Fibroblast of mammary gland (primary cell): ENCODE measurements around the gene DGKQ.
A peak's percentile ranks its signal among the peaks of the same experiment; 100 is the strongest.

Experiments
- DNase-seq: peaks from one replicate; pipeline ENCODE4 v3.0.0-alpha.2; 2010; ENCODE audit warnings: low read depth
- H3K4me3 ChIP-seq: 2 replicates; pipeline ENCODE4 v1.5.1; 2011; ENCODE audit warnings: low read depth, mild to moderate bottlenecking, low read length, moderate library complexity; ENCODE audit not compliant: control insufficient read depth
- TF ChIP-seq, protein P1 (sequence below): conservative IDR thresholded peaks from 2 replicates; pipeline ENCODE4 v1.5.1; 2011; ENCODE audit warnings: low read depth, low read length, inconsistent platforms; ENCODE audit not compliant: control insufficient read depth, insufficient read depth

The DGKQ gene

DNA sequence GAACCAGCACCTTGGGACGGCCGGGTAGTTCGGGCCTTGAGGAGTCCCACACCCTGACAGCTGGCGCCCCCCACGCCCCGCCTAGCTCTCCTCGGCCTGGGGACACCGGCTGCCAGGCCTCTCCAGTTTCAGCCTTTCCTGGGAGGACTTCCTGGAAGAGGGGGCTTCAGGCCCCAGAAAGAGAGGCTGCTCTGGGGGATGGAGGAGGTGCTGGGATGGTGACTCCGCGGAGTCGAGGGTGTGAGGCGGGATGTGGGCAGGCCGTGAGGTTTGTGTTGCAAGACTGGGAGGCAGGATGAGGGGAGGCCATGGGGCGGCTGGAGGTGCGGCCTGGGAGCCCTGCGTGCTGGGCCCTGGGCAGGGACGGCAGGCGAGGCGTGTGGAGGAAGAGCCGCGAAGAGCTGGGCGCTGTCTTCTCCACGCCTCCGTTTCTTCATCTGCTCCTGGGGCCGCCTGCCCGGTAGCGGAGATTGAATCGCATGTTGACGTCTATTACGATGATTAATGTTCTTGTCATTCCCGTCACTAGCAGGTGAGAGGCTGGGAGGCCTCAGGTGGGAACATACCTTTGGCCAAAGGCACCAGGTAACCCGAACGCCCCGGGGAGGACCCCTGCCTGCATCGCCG, 37.1 kb upstream of the DGKQ start:
- DNase-seq: peak; percentile 90
- TF ChIP-seq, protein P1, sequence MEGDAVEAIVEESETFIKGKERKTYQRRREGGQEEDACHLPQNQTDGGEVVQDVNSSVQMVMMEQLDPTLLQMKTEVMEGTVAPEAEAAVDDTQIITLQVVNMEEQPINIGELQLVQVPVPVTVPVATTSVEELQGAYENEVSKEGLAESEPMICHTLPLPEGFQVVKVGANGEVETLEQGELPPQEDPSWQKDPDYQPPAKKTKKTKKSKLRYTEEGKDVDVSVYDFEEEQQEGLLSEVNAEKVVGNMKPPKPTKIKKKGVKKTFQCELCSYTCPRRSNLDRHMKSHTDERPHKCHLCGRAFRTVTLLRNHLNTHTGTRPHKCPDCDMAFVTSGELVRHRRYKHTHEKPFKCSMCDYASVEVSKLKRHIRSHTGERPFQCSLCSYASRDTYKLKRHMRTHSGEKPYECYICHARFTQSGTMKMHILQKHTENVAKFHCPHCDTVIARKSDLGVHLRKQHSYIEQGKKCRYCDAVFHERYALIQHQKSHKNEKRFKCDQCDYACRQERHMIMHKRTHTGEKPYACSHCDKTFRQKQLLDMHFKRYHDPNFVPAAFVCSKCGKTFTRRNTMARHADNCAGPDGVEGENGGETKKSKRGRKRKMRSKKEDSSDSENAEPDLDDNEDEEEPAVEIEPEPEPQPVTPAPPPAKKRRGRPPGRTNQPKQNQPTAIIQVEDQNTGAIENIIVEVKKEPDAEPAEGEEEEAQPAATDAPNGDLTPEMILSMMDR: no peak

DNA sequence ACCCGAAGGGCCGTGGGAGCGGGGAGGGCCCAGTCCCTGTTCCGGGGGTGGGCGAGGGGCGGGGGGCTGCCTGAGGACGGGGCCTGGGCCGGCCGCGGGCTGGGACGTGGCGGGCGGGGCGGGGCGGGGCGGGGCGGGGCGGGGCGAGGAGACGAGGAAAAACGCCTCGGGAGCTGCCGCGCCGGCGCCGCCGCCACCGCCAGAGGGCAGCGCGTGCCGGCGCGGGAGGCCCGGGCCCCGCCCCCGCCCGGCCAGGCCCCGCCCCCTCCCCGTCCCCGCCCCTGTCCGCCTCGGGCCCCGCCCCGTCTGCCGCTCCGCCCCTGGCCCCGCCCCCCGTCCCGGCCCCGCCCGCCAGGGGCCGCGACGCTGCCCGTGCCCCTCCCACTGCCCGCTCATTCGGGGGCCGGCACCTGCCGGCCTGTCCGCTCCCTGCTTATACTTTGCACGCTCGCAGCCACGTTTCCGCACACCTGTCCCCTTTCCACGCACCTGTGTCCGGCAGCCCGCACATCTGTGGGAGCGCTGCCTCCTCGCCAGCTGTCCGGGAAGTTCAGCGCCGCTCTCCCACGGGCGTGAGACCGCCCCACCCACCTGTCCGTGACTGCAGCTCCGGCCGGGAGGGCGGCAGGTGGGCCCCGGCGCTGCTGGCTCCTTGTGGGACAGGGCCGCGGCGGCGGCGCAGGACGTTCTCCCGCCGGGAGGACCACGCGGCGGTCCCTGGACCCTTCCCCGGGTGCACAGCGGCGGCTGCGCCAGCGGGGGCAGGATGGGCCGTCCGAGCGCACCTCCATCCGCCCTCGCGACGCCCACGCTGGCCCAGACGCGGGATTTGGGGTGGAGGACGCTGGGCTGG, 36.4 kb upstream of the DGKQ start:
- peak overlapping the region; percentile 54 for H3K4me3 ChIP-seq
- peak; percentile 33 for DNase-seq
- TF ChIP-seq, protein P1: no peak

More for the DNA sequence above, 37.1 kb upstream of the DGKQ start:
- peak overlapping the region; percentile 2 for H3K4me3 ChIP-seq

DNA sequence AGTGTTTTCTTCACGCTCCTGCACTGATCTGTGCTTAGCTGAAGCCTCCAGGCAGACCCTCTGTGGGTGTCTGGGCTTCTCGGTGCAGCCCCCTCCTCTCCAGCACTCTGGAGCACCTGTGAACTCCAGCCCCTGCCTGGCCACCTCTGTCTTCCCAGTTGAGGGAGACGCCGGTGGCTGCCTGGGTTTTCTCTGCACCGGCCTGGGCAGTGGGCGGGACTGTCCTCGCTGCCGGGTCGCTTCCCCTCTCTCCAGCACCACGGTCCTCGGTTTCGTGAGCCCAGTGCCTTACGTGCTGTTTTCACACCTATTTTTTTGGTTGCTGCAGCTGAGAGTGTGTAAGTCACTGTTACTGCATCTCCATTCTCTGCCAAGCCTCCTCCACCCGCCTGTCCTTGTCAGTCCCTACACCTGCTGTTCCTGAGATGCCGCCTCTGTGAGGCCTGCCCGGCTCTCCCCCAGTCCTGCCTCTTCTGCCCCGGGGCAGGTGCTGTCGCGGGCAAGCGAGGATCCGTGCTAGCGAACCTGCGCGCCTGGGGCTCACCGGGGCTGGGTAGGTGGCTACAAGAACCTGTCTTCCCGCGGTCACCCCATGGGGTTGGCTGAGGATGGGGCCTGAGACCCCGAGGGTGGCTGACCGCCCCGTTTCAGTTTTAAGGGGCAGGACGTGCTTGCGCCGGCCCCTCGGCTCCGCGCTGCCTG, 35.6 kb upstream of the DGKQ start:
- TF ChIP-seq, protein P1: no peak
- H3K4me3 ChIP-seq: peak overlapping the region; percentile 54
- no peak for DNase-seq

DNA sequence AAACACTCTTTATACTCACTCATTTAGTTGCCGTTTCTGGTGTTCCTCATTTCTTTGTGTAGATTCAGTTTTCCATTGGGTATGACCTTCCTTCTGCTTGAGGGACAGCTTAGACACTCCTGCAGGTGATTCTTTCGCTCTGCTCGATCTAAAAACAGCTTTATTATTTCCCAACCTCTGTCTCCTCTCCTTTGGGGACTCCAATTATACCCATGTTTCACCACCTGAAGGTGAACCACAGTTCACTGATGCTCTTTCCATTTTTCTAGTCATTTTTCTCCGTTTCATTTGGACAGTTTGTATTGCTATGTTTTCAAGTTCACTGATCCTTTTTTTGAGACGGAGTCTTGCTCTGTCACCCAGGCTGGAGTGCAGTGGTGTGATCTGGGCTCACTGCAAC, 33.5 kb upstream of the DGKQ start:
- no peak overlapping the region for H3K4me3 ChIP-seq
- DNase-seq: no peak
- TF ChIP-seq, protein P1: no peak

DNA sequence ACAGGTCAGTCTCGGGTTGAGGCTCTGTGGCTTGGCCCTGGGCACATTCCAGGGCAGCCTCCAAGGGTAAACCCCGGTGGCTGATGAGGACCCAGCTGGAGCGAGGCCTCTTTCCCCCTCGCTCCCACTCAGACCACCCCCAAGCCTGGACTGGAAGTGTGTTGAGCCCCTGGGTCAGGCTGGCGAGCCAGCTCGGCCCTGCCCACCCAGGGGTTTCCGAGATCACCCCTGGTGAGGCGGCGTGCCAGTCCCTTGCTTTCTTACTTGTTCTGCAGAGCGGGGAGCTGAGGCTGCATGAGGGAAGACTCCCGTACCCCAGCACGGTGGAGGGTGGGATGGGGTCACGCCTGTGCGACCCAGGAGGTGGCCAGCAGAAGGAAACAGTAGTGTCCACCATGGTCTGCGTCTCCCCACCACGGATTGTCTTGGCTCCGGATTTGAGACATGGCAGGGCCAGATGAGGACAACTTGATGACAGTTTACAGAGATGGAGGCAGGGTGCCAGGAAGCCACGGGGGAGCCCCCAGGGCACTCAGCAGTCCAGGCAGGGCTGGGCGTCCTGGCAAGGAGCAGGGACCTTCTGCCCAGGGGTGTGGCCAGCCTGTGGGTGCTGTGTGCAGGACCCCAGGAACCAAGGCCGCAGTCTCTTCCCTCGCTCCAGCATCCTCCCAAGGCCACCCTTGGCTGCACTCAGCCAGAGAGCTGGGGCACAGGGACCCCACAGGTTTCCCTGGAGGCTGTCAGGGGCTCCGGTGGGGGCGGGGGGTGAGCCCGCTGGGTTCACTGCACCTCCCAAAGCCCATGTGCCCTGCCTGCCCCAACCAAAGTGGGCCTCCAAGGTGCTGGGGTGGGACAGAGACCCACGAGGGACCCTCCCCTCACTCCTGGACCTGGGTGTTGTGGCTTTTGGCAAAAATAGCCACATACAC, 31.5 kb upstream of the DGKQ start:
- TF ChIP-seq, protein P1: no peak
- no peak for DNase-seq
- no peak overlapping the region for H3K4me3 ChIP-seq

DNA sequence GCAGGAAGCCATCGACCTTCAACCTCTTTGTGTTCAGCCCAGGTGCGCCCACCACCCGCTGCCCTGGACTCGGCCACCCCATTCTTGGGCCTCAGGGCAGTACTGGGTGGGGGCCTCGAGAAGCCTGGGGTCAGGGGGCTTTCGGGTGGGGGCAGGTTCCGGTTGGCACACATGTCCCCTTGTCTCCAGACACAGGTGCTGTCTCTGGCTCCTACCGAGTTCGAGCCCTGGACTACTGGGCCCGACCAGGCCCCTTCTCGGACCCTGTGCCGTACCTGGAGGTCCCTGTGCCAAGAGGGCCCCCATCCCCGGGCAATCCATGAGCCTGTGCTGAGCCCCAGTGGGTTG, 30.7 kb upstream of the DGKQ start:
- TF ChIP-seq, protein P1: no peak
- H3K4me3 ChIP-seq: no peak overlapping the region
- DNase-seq: no peak
